HEK293 (cell line): ENCODE results near the gene UBE2M.

ENCODE experiments used
- CTCF ChIA-PET: fragments of 350-600 bp; formaldehyde crosslinking; extraction: SDS; loops from one replicate; lab custom pipeline; 2021; ENCODE audit warnings: antibody characterized with exemption; lab: Yijun Ruan, JAX
- POLR2A ChIA-PET: fragments of 300-600 bp; formaldehyde crosslinking; extraction: SDS; loops from one replicate; lab custom pipeline; 2020; ENCODE audit warnings: antibody characterized with exemption, inconsistent platforms; lab: Yijun Ruan, JAX
- H3K27ac ChIP-seq: fragments of 200-500 bp; sonication (Bioruptor generic); 2 replicates; pipeline ENCODE4 v1.5.1; 2014; ENCODE audit warnings: low read depth, low read length, control low read depth, inconsistent platforms; ENCODE audit errors: extremely low read depth
- H3K36me3 ChIP-seq, 2 experiments: fragments of 200-500 bp in 1 of 2; sonication (Bioruptor generic) in 1 of 2; 1 replicate in 1 of 2; 2 replicates in 1 of 2; pipeline ENCODE4 v1.5.1; 2014 to 2017; ENCODE audit warnings: inconsistent platforms in 2 of 2, low read length in 2 of 2; ENCODE audit not compliant: control insufficient read depth in 2 of 2, insufficient read depth in 1 of 2
- H3K4me1 ChIP-seq: fragments of 200-500 bp; sonication (Bioruptor generic); 2 replicates; pipeline ENCODE4 v1.5.1; 2014; ENCODE audit warnings: mild to moderate bottlenecking, low read length, inconsistent platforms; ENCODE audit not compliant: control insufficient read depth, insufficient read depth
- H3K4me3 ChIP-seq: 2 replicates; pipeline ENCODE4 v1.5.1; 2011; ENCODE audit warnings: low read depth, mild to moderate bottlenecking, control low read depth, low read length, moderate library complexity
- H3K9me3 ChIP-seq: fragments of 200-500 bp; sonication (Bioruptor generic); 2 replicates; pipeline ENCODE4 v1.5.1; 2014; ENCODE audit warnings: low read depth, low read length, inconsistent platforms; ENCODE audit not compliant: control insufficient read depth, insufficient read depth
- BCL11B ChIP-seq: fragments of 450-650 bp; formaldehyde crosslinking; IDR thresholded peaks from 2 replicates; pipeline ENCODE4 v1.5.1; 2016; ENCODE audit warnings: low read depth, missing biosample characterization, missing genetic modification characterization
- GLI4 ChIP-seq: fragments of 450-650 bp; formaldehyde crosslinking; IDR thresholded peaks from 2 replicates; pipeline ENCODE4 v1.5.1; 2016; ENCODE audit warnings: missing biosample characterization, missing genetic modification characterization
- GLIS2 ChIP-seq: fragments of 450-650 bp; formaldehyde crosslinking; IDR thresholded peaks from 2 replicates; pipeline ENCODE4 v1.5.1; 2016; ENCODE audit warnings: missing biosample characterization, missing genetic modification characterization
- OVOL3 ChIP-seq: fragments of 450-650 bp; formaldehyde crosslinking; IDR thresholded peaks from 2 replicates; pipeline ENCODE4 v1.5.1; 2016; ENCODE audit warnings: missing biosample characterization, missing genetic modification characterization
- ZBTB1 ChIP-seq: fragments of 450-650 bp; formaldehyde crosslinking; IDR thresholded peaks from 2 replicates; pipeline ENCODE4 v1.5.1; 2016; ENCODE audit warnings: missing biosample characterization, missing genetic modification characterization
- ZNF248 ChIP-seq: fragments of 450-650 bp; formaldehyde crosslinking; IDR thresholded peaks from 2 replicates; pipeline ENCODE4 v1.5.1; 2017; ENCODE audit warnings: missing biosample characterization, missing genetic modification characterization
- ZNF335 ChIP-seq: fragments of 450-650 bp; formaldehyde crosslinking; conservative IDR thresholded peaks from 2 replicates; pipeline ENCODE4 v1.5.1; 2016; ENCODE audit warnings: missing biosample characterization, missing genetic modification characterization
- ZNF433 ChIP-seq: fragments of 450-650 bp; formaldehyde crosslinking; IDR thresholded peaks from 2 replicates; pipeline ENCODE4 v1.5.1; 2016; ENCODE audit warnings: missing biosample characterization, missing genetic modification characterization, low read depth
- ZNF514 ChIP-seq: fragments of 450-650 bp; formaldehyde crosslinking; IDR thresholded peaks from 2 replicates; pipeline ENCODE4 v1.5.1; 2016; ENCODE audit warnings: missing biosample characterization, missing genetic modification characterization
- ZNF548 ChIP-seq: fragments of 450-650 bp; formaldehyde crosslinking; IDR thresholded peaks from 2 replicates; pipeline ENCODE4 v1.5.1; 2016; ENCODE audit warnings: missing biosample characterization, missing genetic modification characterization
- ZNF549 ChIP-seq: fragments of 450-650 bp; IDR thresholded peaks from 2 replicates; pipeline ENCODE4 v1.5.1; 2018; ENCODE audit warnings: missing biosample characterization, missing genetic modification characterization, mild to moderate bottlenecking, inconsistent platforms, moderate library complexity
- ZNF585B ChIP-seq: fragments of 450-650 bp; formaldehyde crosslinking; IDR thresholded peaks from 2 replicates; pipeline ENCODE4 v1.5.1; 2016; ENCODE audit warnings: missing biosample characterization, missing genetic modification characterization
- ZNF658 ChIP-seq: fragments of 450-650 bp; formaldehyde crosslinking; IDR thresholded peaks from 2 replicates; pipeline ENCODE4; 2016; ENCODE audit warnings: missing biosample characterization, missing genetic modification characterization
- ZNF677 ChIP-seq: fragments of 450-650 bp; IDR thresholded peaks from 2 replicates; pipeline ENCODE4 v1.5.0; 2018; ENCODE audit warnings: missing biosample characterization, mild to moderate bottlenecking, missing genetic modification characterization, moderate library complexity
- ZNF76 ChIP-seq: fragments of 450-650 bp; formaldehyde crosslinking; IDR thresholded peaks from 2 replicates; pipeline ENCODE4; 2016; ENCODE audit warnings: low read depth, missing biosample characterization, missing genetic modification characterization, borderline replicate concordance
- ZNF768 ChIP-seq: fragments of 450-650 bp; formaldehyde crosslinking; IDR thresholded peaks from 2 replicates; pipeline ENCODE4 v1.5.1; 2018; ENCODE audit warnings: missing biosample characterization, mild to moderate bottlenecking, missing genetic modification characterization
- ZNF791 ChIP-seq: fragments of 450-650 bp; formaldehyde crosslinking; IDR thresholded peaks from 2 replicates; pipeline ENCODE4 v1.5.1; 2016; ENCODE audit warnings: missing biosample characterization, missing genetic modification characterization
- ZNF830 ChIP-seq: fragments of 450-650 bp; IDR thresholded peaks from 2 replicates; pipeline ENCODE4 v1.5.0; 2018; ENCODE audit warnings: missing biosample characterization, missing genetic modification characterization, low read depth, mild to moderate bottlenecking, moderate library complexity
- TF ChIP-seq, protein P1 (sequence below): fragments of 450-650 bp; formaldehyde crosslinking; conservative IDR thresholded peaks from 2 replicates; pipeline ENCODE4 v1.5.1; 2016; ENCODE audit warnings: low read depth, missing biosample characterization, missing genetic modification characterization
- TF ChIP-seq, protein P2 (sequence below): fragments of 450-650 bp; formaldehyde crosslinking; IDR thresholded peaks from 2 replicates; pipeline ENCODE4 v1.5.1; 2016; ENCODE audit warnings: missing biosample characterization, missing genetic modification characterization
- TF ChIP-seq, protein P3 (sequence below): fragments of 450-650 bp; formaldehyde crosslinking; conservative IDR thresholded peaks from 2 replicates; pipeline ENCODE4 v1.5.1; 2016; ENCODE audit warnings: low read depth, missing biosample characterization, missing genetic modification characterization

The UBE2M gene

DNA sequence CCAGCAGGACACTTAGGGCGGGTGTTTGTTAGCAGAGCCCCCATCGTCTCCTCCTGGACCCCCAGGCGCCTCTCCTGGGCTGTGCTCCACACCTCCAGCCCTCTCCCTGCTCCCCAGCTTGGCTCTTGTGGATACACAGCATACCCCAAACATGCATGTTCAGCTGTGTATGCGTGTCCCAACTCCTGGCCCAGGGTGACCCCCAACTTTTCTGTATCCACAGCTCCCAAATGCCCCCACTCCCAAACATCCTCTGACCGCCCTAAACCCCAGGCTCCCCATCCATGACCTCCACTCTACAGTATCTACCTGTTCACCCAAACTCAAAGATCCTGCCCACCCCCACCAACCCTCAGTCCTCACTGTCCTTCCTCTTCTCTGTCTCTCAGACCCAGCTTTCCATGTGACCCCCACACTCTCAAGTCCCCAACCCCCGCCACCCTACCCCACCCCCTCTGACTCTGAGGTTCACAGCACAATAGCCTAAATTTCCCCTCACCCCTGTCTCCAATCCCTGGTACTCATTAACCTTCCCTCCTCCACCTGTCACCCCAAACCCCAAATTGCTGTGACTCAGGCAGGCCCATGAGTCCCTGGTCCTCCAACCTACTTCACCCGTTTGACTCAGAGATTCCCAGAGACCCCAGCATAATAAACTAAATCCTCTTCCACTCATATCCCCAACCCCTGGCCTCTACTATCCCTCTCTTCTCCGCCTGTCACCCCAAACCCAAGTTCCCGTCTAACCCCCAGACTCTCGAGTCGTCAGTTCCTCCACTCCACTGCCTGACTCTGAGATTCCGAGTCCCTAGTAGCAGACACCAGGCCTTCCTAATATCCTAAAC lies 968 bp downstream of the UBE2M start:
- peaks cover 20 to 51% of the 10 kb centered on the region in 2 experiments for H3K36me3 ChIP-seq
- ChIA-PET CTCF (interaction anchor here (0.7 to 1.2 kb wide), 4 partner anchors 15 to 190 kb away, joined by 3 to 4 read pairs (median 3); partner anchors contain the start of gene ZBTB45), POLR2A (interaction anchor here (2.1 to 4.0 kb wide), 2 partner anchors 12 to 38 kb away, joined by 13 to 62 read pairs; partner anchors contain the start of genes TRIM28 and ZBTB45)
- no peak for TF ChIP-seq ZNF677 (tag by site-specific recombination)
- no peak for TF ChIP-seq BCL11B
- TF ChIP-seq ZBTB1 (tag by site-specific recombination) = no peak
- TF ChIP-seq, protein P1, sequence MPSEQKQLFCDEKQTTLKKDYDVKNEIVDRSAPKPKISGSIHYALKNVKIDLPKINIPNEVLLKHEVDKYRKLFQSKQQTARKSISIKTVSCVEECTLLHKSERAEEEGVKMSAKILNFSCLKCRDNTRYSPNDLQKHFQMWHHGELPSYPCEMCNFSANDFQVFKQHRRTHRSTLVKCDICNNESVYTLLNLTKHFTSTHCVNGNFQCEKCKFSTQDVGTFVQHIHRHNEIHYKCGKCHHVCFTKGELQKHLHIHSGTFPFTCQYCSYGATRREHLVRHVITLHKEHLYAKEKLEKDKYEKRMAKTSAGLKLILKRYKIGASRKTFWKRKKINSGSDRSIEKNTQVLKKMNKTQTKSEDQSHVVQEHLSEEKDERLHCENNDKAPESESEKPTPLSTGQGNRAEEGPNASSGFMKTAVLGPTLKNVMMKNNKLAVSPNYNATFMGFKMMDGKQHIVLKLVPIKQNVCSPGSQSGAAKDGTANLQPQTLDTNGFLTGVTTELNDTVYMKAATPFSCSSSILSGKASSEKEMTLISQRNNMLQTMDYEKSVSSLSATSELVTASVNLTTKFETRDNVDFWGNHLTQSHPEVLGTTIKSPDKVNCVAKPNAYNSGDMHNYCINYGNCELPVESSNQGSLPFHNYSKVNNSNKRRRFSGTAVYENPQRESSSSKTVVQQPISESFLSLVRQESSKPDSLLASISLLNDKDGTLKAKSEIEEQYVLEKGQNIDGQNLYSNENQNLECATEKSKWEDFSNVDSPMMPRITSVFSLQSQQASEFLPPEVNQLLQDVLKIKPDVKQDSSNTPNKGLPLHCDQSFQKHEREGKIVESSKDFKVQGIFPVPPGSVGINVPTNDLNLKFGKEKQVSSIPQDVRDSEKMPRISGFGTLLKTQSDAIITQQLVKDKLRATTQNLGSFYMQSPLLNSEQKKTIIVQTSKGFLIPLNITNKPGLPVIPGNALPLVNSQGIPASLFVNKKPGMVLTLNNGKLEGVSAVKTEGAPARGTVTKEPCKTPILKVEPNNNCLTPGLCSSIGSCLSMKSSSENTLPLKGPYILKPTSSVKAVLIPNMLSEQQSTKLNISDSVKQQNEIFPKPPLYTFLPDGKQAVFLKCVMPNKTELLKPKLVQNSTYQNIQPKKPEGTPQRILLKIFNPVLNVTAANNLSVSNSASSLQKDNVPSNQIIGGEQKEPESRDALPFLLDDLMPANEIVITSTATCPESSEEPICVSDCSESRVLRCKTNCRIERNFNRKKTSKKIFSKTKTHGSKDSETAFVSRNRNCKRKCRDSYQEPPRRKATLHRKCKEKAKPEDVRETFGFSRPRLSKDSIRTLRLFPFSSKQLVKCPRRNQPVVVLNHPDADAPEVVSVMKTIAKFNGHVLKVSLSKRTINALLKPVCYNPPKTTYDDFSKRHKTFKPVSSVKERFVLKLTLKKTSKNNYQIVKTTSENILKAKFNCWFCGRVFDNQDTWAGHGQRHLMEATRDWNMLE (tag by site-specific recombination) = no peak
- TF ChIP-seq GLIS2 (tag by site-specific recombination) = 0 out of 2 replicates have a peak, but pooled peaks have one; percentile 21
- TF ChIP-seq ZNF768 (tag by site-specific recombination) = no peak
- TF ChIP-seq ZNF335 (tag by site-specific recombination) = peak; percentile 5
- no peak for TF ChIP-seq ZNF830
- no peak for TF ChIP-seq ZNF791 (tag by site-specific recombination)
- no peak for TF ChIP-seq ZNF433
- no peak for TF ChIP-seq ZNF548
- TF ChIP-seq, protein P2, sequence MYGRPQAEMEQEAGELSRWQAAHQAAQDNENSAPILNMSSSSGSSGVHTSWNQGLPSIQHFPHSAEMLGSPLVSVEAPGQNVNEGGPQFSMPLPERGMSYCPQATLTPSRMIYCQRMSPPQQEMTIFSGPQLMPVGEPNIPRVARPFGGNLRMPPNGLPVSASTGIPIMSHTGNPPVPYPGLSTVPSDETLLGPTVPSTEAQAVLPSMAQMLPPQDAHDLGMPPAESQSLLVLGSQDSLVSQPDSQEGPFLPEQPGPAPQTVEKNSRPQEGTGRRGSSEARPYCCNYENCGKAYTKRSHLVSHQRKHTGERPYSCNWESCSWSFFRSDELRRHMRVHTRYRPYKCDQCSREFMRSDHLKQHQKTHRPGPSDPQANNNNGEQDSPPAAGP (tag by site-specific recombination) = no peak
- TF ChIP-seq ZNF76 = 0 out of 2 replicates have a peak, but pooled peaks have one; percentile 18
- no peak for TF ChIP-seq OVOL3
- TF ChIP-seq GLI4 (tag by site-specific recombination) = no peak
- TF ChIP-seq ZNF658 (tag by site-specific recombination) = no peak
- no peak for TF ChIP-seq ZNF248 (tag by site-specific recombination)
- no peak for TF ChIP-seq ZNF585B (tag by site-specific recombination)
- TF ChIP-seq, protein P3, sequence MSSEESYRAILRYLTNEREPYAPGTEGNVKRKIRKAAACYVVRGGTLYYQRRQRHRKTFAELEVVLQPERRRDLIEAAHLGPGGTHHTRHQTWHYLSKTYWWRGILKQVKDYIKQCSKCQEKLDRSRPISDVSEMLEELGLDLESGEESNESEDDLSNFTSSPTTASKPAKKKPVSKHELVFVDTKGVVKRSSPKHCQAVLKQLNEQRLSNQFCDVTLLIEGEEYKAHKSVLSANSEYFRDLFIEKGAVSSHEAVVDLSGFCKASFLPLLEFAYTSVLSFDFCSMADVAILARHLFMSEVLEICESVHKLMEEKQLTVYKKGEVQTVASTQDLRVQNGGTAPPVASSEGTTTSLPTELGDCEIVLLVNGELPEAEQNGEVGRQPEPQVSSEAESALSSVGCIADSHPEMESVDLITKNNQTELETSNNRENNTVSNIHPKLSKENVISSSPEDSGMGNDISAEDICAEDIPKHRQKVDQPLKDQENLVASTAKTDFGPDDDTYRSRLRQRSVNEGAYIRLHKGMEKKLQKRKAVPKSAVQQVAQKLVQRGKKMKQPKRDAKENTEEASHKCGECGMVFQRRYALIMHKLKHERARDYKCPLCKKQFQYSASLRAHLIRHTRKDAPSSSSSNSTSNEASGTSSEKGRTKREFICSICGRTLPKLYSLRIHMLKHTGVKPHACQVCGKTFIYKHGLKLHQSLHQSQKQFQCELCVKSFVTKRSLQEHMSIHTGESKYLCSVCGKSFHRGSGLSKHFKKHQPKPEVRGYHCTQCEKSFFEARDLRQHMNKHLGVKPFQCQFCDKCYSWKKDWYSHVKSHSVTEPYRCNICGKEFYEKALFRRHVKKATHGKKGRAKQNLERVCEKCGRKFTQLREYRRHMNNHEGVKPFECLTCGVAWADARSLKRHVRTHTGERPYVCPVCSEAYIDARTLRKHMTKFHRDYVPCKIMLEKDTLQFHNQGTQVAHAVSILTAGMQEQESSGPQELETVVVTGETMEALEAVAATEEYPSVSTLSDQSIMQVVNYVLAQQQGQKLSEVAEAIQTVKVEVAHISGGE (tag by site-specific recombination) = no peak
- no peak for TF ChIP-seq ZNF549 (tag by site-specific recombination)
- TF ChIP-seq ZNF514 = no peak
- peak overlapping the region; percentile 99 for H3K27ac ChIP-seq
- H3K9me3 ChIP-seq = no peaks in the 10 kb centered on the region
- peak overlapping the region; percentile 89 for H3K4me3 ChIP-seq
- peaks cover 17% of the 10 kb centered on the region for H3K4me1 ChIP-seq
